WTC11 (cell line): ENCODE data around the gene FZD7. TPM values are rescaled to one million over a fixed set of nuclear protein-coding genes. Genes with fewer than 3 reads are reported as not detected.

ENCODE experiments used
- ATAC-seq: fragments of 200-7000 bp; cut with Tn5 transposase; 2 replicates; pipeline ENCODE4 v1.10.0; 2021; ENCODE audit warnings: mild to moderate bottlenecking, moderate library complexity
- CTCF ChIA-PET: fragments of 300-600 bp; sonication (Branson Sonifier 250); formaldehyde crosslinking; loops from one replicate; lab custom pipeline; 2021; ENCODE audit warnings: antibody characterized with exemption; lab: Charles Lee
- POLR2A ChIA-PET: fragments of 350-600 bp; sonication (Branson Sonifier 250); formaldehyde crosslinking; loops from one replicate; lab custom pipeline; 2021; ENCODE audit warnings: antibody characterized with exemption; lab: Charles Lee
- DNase-seq: peaks from one replicate; pipeline ENCODE4 v3.0.0; 2021; ENCODE audit warnings: low spot score
- H3K27ac Mint-ChIP-seq: 2 replicates; pipeline ENCODE4 v1.8.0; 2021; ENCODE audit warnings: mixed read lengths
- H3K27me3 Mint-ChIP-seq: 2 replicates; pipeline ENCODE4 v1.8.0; 2021; ENCODE audit warnings: low read depth, mild to moderate bottlenecking, moderate library complexity, mixed read lengths
- H3K36me3 Mint-ChIP-seq: 2 replicates; pipeline ENCODE4 v1.8.0; 2021; ENCODE audit warnings: mixed read lengths
- H3K4me1 Mint-ChIP-seq: 2 replicates; pipeline ENCODE4 v1.8.0; 2022; ENCODE audit warnings: mixed read lengths
- H3K4me3 Mint-ChIP-seq: 2 replicates; pipeline ENCODE4 v1.8.0; 2021; ENCODE audit warnings: mild to moderate bottlenecking, moderate library complexity, mixed read lengths
- H3K9me3 Mint-ChIP-seq: 2 replicates; pipeline ENCODE4 v1.8.0; 2021; ENCODE audit warnings: mixed read lengths
- AFF4 ChIP-seq: sonication (generic); formaldehyde crosslinking; IDR thresholded peaks from 2 replicates; pipeline ENCODE4 v1.8.1; 2023; ENCODE audit warnings: mild to moderate bottlenecking, missing genetic modification reagents, borderline replicate concordance
- ATF2 ChIP-seq: sonication (generic); formaldehyde crosslinking; IDR thresholded peaks from 2 replicates; pipeline ENCODE4 v1.8.1; 2022; ENCODE audit warnings: low read depth, missing genetic modification reagents, borderline replicate concordance
- ATF6 ChIP-seq: sonication (generic); formaldehyde crosslinking; IDR thresholded peaks from 2 replicates; pipeline ENCODE4 v1.8.1; 2023; ENCODE audit warnings: mild to moderate bottlenecking, missing genetic modification reagents
- CDX4 ChIP-seq: fragments of 250-450 bp; sonication (Bioruptor Pico); IDR thresholded peaks from 2 replicates; pipeline ENCODE4 v1.9.0; 2021; ENCODE audit warnings: moderate library complexity, mild to moderate bottlenecking, inconsistent platforms, borderline replicate concordance
- E2F1 ChIP-seq: sonication (generic); formaldehyde crosslinking; IDR thresholded peaks from 2 replicates; pipeline ENCODE4 v1.8.0; 2022; ENCODE audit warnings: mild to moderate bottlenecking, missing genetic modification reagents
- E2F4 ChIP-seq: sonication (generic); formaldehyde crosslinking; IDR thresholded peaks from 2 replicates; pipeline ENCODE4 v1.8.1; 2022; ENCODE audit warnings: low read depth, mild to moderate bottlenecking, moderate library complexity, missing genetic modification reagents, borderline replicate concordance
- E2F5 ChIP-seq: sonication (generic); formaldehyde crosslinking; IDR thresholded peaks from 2 replicates; pipeline ENCODE4 v1.8.1; 2022; ENCODE audit warnings: mild to moderate bottlenecking, moderate library complexity, missing genetic modification reagents
- FOXJ3 ChIP-seq: sonication (generic); formaldehyde crosslinking; IDR thresholded peaks from 2 replicates; pipeline ENCODE4 v1.9.0; 2021; ENCODE audit warnings: missing genetic modification reagents, mild to moderate bottlenecking, borderline replicate concordance
- GTF2I ChIP-seq: fragments of 250-450 bp; sonication (Bioruptor Pico); conservative IDR thresholded peaks from 2 replicates; pipeline ENCODE4 v1.4.0; 2021; ENCODE audit warnings: mild to moderate bottlenecking
- KAT7 ChIP-seq: sonication (generic); formaldehyde crosslinking; IDR thresholded peaks from 2 replicates; pipeline ENCODE4 v1.8.1; 2023; ENCODE audit warnings: missing genetic modification reagents, mild to moderate bottlenecking, borderline replicate concordance
- MLX ChIP-seq: sonication (generic); formaldehyde crosslinking; IDR thresholded peaks from 2 replicates; pipeline ENCODE4 v1.8.1; 2023; ENCODE audit warnings: mild to moderate bottlenecking, missing genetic modification reagents, moderate library complexity
- NFATC4 ChIP-seq: fragments of 250-450 bp; sonication (Bioruptor Pico); IDR thresholded peaks from 2 replicates; pipeline ENCODE4 v1.9.0; 2021; ENCODE audit warnings: mild to moderate bottlenecking
- RELA ChIP-seq: sonication (generic); formaldehyde crosslinking; IDR thresholded peaks from 2 replicates; pipeline ENCODE4 v1.8.1; 2022; ENCODE audit warnings: missing genetic modification reagents, mild to moderate bottlenecking, borderline replicate concordance
- SMAD3 ChIP-seq: sonication (generic); formaldehyde crosslinking; IDR thresholded peaks from 2 replicates; pipeline ENCODE4 v1.8.0; 2022; ENCODE audit warnings: missing genetic modification reagents, mild to moderate bottlenecking, borderline replicate concordance
- SP1 ChIP-seq: sonication (generic); formaldehyde crosslinking; conservative IDR thresholded peaks from 2 replicates; pipeline ENCODE4 v1.8.1; 2022; ENCODE audit warnings: missing genetic modification reagents
- TEAD1 ChIP-seq: sonication (generic); formaldehyde crosslinking; IDR thresholded peaks from 2 replicates; pipeline ENCODE4 v1.8.0; 2022; ENCODE audit warnings: mild to moderate bottlenecking, missing genetic modification reagents
- ZNF138 ChIP-seq: sonication (generic); formaldehyde crosslinking; conservative IDR thresholded peaks from 2 replicates; pipeline ENCODE4 v1.8.1; 2022; ENCODE audit warnings: mild to moderate bottlenecking, moderate library complexity, missing genetic modification reagents
- ZNF263 ChIP-seq: sonication (generic); formaldehyde crosslinking; IDR thresholded peaks from 2 replicates; pipeline ENCODE4 v1.8.1; 2022; ENCODE audit warnings: low read depth, mild to moderate bottlenecking, moderate library complexity, missing genetic modification reagents
- ZNF425 ChIP-seq: fragments of 250-450 bp; sonication (Bioruptor Pico); conservative IDR thresholded peaks from 2 replicates; pipeline ENCODE4 v1.9.0; 2021; ENCODE audit warnings: mild to moderate bottlenecking
- ZNF671 ChIP-seq: fragments of 250-450 bp; sonication (Bioruptor Pico); IDR thresholded peaks from 2 replicates; pipeline ENCODE4 v1.8.0; 2021; ENCODE audit warnings: mild to moderate bottlenecking
- total RNA-seq: library from RNA; stranded (reverse); gene quantifications from 3 replicates; pipeline ENCODE4 v1.2.3, GENCODE V29; 2021

Gene FZD7
- total RNA-seq, 1 experiment from 2014 or later, result 153 TPM

GRCh38 chr2:202069170-202070067 lies 35.8 kb downstream of the FZD7 start (continued):
- no peak for TF ChIP-seq CDX4 (CRISPR knock-in tag)
- TF ChIP-seq E2F5 (CRISPR knock-in tag), result no peak
- TF ChIP-seq NFATC4 (CRISPR knock-in tag), result no peak

GRCh38 chr2:202071107-202071506 lies 37.5 kb downstream of the FZD7 start:
- no peak overlapping the region for H3K4me3 Mint-ChIP-seq
- peaks cover 15% of the 10 kb centered on the region for H3K4me1 Mint-ChIP-seq
- no peaks in the 10 kb centered on the region for H3K9me3 Mint-ChIP-seq
- ChIA-PET CTCF (no interaction called here), POLR2A (no interaction called here)
- H3K27ac Mint-ChIP-seq, result no peak overlapping the region
- no peaks in the 10 kb centered on the region for H3K36me3 Mint-ChIP-seq
- no peak for DNase-seq
- no peaks in the 10 kb centered on the region; the same call in 1 of the 2 replicates for H3K27me3 Mint-ChIP-seq
- ATAC-seq, result no peak
- no peak for TF ChIP-seq ATF6 (CRISPR knock-in tag)
- no peak for TF ChIP-seq FOXJ3 (CRISPR knock-in tag)
- TF ChIP-seq GTF2I (CRISPR knock-in tag), result no peak
- TF ChIP-seq SMAD3, result no peak
- TF ChIP-seq TEAD1 (CRISPR knock-in tag), result no peak
- no peak for TF ChIP-seq E2F1
- TF ChIP-seq ZNF138 (CRISPR knock-in tag), result no peak
- TF ChIP-seq MLX, result no peak
- no peak for TF ChIP-seq E2F4 (CRISPR knock-in tag)
- no peak for TF ChIP-seq KAT7 (CRISPR knock-in tag)
- TF ChIP-seq RELA (CRISPR knock-in tag), result no peak
- TF ChIP-seq ZNF671, result no peak
- TF ChIP-seq AFF4, result no peak
- no peak for TF ChIP-seq ZNF263 (CRISPR knock-in tag)
- TF ChIP-seq ZNF425 (CRISPR knock-in tag), result no peak
- no peak for TF ChIP-seq ATF2
- TF ChIP-seq SP1 (CRISPR knock-in tag), result no peak
